SK-N-SH treated with all-trans-retinoic acid at 6 μM for 48 hours (cell line): ENCODE measurements around the gene HK2.
"Not testable (repeated sequence)": the region's sequence is repeated elsewhere in the genome, so short reads cannot be mapped to it uniquely, and the experiment has no call there.

Experiments used
- ATAC-seq: fragments of 200-7000 bp; cut with Tn5 transposase; 3 replicates; pipeline ENCODE4 v1.9.1; 2020; ENCODE audit warnings: mild to moderate bottlenecking, moderate library complexity
- ARNTL ChIP-seq: fragments of 450-650 bp; formaldehyde crosslinking; IDR thresholded peaks from 2 replicates; pipeline ENCODE4 v1.5.0; 2020; ENCODE audit warnings: low read depth, mild to moderate bottlenecking, moderate library complexity, borderline replicate concordance
- BACH2 ChIP-seq: fragments of 250-450 bp; sonication (Bioruptor Pico); IDR thresholded peaks from 2 replicates; pipeline ENCODE4 v1.9.0; 2021; ENCODE audit warnings: mild to moderate bottlenecking, borderline replicate concordance
- CSDC2 ChIP-seq: fragments of 250-450 bp; sonication (Bioruptor Pico); IDR thresholded peaks from 2 replicates; pipeline ENCODE4 v1.5.0; 2020; ENCODE audit warnings: mild to moderate bottlenecking, moderate library complexity
- ESRRG ChIP-seq: fragments of 250-450 bp; sonication (Bioruptor Pico); IDR thresholded peaks from 2 replicates; pipeline ENCODE4 v1.6.1; 2021; ENCODE audit warnings: mild to moderate bottlenecking
- GLIS3 ChIP-seq: fragments of 250-450 bp; sonication (Bioruptor Pico); IDR thresholded peaks from 2 replicates; pipeline ENCODE4 v1.5.0; 2020; ENCODE audit warnings: mild to moderate bottlenecking, moderate library complexity
- OSR1 ChIP-seq: fragments of 250-450 bp; sonication (Bioruptor Pico); IDR thresholded peaks from 2 replicates; pipeline ENCODE4 v1.8.0; 2022; ENCODE audit warnings: moderate library complexity, mild to moderate bottlenecking, inconsistent platforms
- PPARA ChIP-seq: fragments of 250-450 bp; sonication (Bioruptor Pico); IDR thresholded peaks from 2 replicates; pipeline ENCODE4 v1.5.0; 2020; ENCODE audit warnings: mild to moderate bottlenecking, borderline replicate concordance
- RARB ChIP-seq: fragments of 250-450 bp; sonication (Bioruptor Pico); IDR thresholded peaks from 2 replicates; pipeline ENCODE4 v1.8.0; 2021; ENCODE audit warnings: mild to moderate bottlenecking, moderate library complexity
- SNAI2 ChIP-seq: fragments of 250-450 bp; sonication (Bioruptor Pico); IDR thresholded peaks from 2 replicates; pipeline ENCODE4 v1.5.0; 2020; ENCODE audit warnings: mild to moderate bottlenecking, moderate library complexity
- TOX ChIP-seq: fragments of 250-450 bp; sonication (Bioruptor Pico); IDR thresholded peaks from 2 replicates; pipeline ENCODE4 v1.8.0; 2021; ENCODE audit warnings: mild to moderate bottlenecking, moderate library complexity, borderline replicate concordance
- TSHZ2 ChIP-seq: fragments of 250-450 bp; sonication (Bioruptor Pico); IDR thresholded peaks from 2 replicates; pipeline ENCODE4 v1.5.0; 2020; ENCODE audit warnings: mild to moderate bottlenecking, moderate library complexity
- ZC3H10 ChIP-seq: fragments of 250-450 bp; sonication (Bioruptor Pico); IDR thresholded peaks from 2 replicates; pipeline ENCODE4 v1.5.1; 2021; ENCODE audit warnings: mild to moderate bottlenecking, moderate library complexity
- ZFP3 ChIP-seq: fragments of 250-450 bp; sonication (Bioruptor Pico); IDR thresholded peaks from 2 replicates; pipeline ENCODE4 v1.5.0; 2020; ENCODE audit warnings: mild to moderate bottlenecking, moderate library complexity
- ZFP30 ChIP-seq: fragments of 450-650 bp; formaldehyde crosslinking; IDR thresholded peaks from 2 replicates; pipeline ENCODE4 v1.5.0; 2022; ENCODE audit warnings: mild to moderate bottlenecking, moderate library complexity
- ZNF565 ChIP-seq: fragments of 450-650 bp; formaldehyde crosslinking; conservative IDR thresholded peaks from 2 replicates; pipeline ENCODE4 v1.5.0; 2020; ENCODE audit warnings: low read depth, mild to moderate bottlenecking, moderate library complexity
- ZNF70 ChIP-seq: fragments of 450-650 bp; formaldehyde crosslinking; IDR thresholded peaks from 2 replicates; pipeline ENCODE4 v1.5.0; 2020; ENCODE audit warnings: mild to moderate bottlenecking, moderate library complexity
- ZNF8 ChIP-seq: fragments of 450-650 bp; formaldehyde crosslinking; IDR thresholded peaks from 2 replicates; pipeline ENCODE4 v1.5.0; 2020; ENCODE audit warnings: mild to moderate bottlenecking, moderate library complexity
- TF ChIP-seq, protein P1 (sequence below): fragments of 250-450 bp; sonication (Bioruptor Pico); IDR thresholded peaks from 2 replicates; pipeline ENCODE4 v1.8.0; 2020; ENCODE audit warnings: mild to moderate bottlenecking, moderate library complexity, borderline replicate concordance
- TF ChIP-seq, protein P2 (sequence below): fragments of 250-450 bp; sonication (Bioruptor Pico); IDR thresholded peaks from 2 replicates; pipeline ENCODE4 v1.5.1; 2020; ENCODE audit warnings: low read depth, mild to moderate bottlenecking, moderate library complexity
- TF ChIP-seq, protein P3 (sequence below): fragments of 250-450 bp; sonication (Bioruptor Pico); IDR thresholded peaks from 2 replicates; pipeline ENCODE4 v1.8.0; 2021; ENCODE audit warnings: low read depth, mild to moderate bottlenecking, moderate library complexity, borderline replicate concordance

HK2 gene

DNA sequence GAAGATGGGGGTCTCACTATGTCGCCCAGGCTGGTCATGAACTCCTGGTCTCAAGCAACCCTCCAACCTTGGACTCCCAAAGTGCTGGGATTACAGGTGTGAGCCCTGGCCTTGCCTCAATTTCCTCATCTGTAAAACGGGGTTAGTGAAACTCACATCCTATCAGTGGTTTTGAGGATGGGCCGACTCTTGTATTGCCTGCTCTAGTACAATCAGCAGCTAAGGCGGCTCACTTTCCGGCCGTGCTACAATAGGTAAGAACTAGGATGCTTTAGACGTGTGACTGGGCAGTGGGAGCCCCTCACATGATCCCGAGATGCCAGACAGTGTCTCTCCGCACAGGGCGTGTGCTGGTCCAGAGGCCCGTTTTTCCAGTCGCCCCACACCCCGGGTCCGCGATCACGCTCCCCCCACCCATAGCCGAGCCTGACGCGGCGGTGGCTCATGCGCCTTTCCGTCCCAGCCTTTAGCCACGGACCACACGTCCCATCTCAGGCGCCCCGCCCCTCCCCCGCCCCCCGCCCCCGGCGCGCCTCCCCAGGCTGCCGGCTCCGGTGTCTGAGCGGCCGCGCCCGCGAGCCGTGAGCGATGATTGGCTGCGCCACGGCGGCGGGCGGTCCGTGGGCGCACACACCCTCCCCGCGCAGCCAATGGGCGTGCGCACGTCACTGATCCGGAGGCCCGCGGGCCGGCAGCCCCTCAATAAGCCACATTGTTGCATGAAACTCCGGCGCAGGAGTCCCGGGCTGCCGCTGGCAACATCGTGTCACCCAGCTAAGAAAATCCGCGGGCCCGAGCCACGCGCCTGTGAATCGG lies at the start of gene HK2:
Gene HK2, plus strand, starts transcription at position 710 of the 816 bp plus-strand sequence. CDS start 454 bp downstream, outside the sequence.
- ATAC-seq, result peak; percentile 90

GRCh38 chr2:74789271-74789670 lies 44.7 kb upstream of the HK2 start:
- TF ChIP-seq ZNF70 (CRISPR knock-in tag) (no peak), PPARA (CRISPR knock-in tag) (no peak), ZFP30 (CRISPR knock-in tag) (no peak), SNAI2 (CRISPR knock-in tag) (no peak), CSDC2 (CRISPR knock-in tag) (no peak), ZNF565 (CRISPR knock-in tag) (no peak), ZFP3 (no peak), OSR1 (CRISPR knock-in tag) (no peak), ESRRG (CRISPR knock-in tag) (no peak), ARNTL (CRISPR knock-in tag) (no peak)
- ATAC-seq, result no peak

More for the DNA sequence above, at the start of gene HK2:
- TF ChIP-seq, protein P1, sequence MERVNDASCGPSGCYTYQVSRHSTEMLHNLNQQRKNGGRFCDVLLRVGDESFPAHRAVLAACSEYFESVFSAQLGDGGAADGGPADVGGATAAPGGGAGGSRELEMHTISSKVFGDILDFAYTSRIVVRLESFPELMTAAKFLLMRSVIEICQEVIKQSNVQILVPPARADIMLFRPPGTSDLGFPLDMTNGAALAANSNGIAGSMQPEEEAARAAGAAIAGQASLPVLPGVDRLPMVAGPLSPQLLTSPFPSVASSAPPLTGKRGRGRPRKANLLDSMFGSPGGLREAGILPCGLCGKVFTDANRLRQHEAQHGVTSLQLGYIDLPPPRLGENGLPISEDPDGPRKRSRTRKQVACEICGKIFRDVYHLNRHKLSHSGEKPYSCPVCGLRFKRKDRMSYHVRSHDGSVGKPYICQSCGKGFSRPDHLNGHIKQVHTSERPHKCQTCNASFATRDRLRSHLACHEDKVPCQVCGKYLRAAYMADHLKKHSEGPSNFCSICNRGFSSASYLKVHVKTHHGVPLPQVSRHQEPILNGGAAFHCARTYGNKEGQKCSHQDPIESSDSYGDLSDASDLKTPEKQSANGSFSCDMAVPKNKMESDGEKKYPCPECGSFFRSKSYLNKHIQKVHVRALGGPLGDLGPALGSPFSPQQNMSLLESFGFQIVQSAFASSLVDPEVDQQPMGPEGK, result no peak
- TF ChIP-seq OSR1 (CRISPR knock-in tag) (no peak), BACH2 (no peak), TOX (CRISPR knock-in tag) (no peak), RARB (CRISPR knock-in tag) (no peak)

DNA sequence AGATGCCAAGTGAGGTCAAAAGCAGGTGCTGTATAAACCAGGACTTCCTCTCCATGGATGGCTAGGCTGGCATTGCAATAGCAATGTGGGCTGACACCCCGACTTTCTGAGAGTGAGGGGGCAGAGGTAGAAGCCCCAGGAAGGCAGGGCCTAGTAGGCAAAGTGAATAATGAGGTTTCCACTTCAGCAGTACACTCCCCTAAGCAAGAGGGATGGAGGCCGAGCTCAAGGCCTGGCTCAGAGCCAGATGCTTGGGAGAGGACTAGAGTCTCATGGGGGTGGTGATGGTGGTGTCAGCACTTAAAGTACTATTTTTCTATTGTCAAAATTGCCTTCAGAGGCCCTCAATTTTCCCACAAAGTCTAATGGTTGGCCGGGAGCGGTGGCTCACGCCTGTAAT lies 41.6 kb upstream of the HK2 start:
- TF ChIP-seq PPARA (CRISPR knock-in tag), result no peak
- TF ChIP-seq SNAI2 (CRISPR knock-in tag), result no peak
- no peak for TF ChIP-seq ZC3H10
- TF ChIP-seq CSDC2 (CRISPR knock-in tag), result no peak
- no peak for TF ChIP-seq OSR1 (CRISPR knock-in tag)
- no peak for TF ChIP-seq ZNF8 (CRISPR knock-in tag)
- TF ChIP-seq ZFP3, result no peak
- no peak for TF ChIP-seq GLIS3 (CRISPR knock-in tag)
- no peak for TF ChIP-seq ESRRG (CRISPR knock-in tag)
- TF ChIP-seq TSHZ2 (CRISPR knock-in tag), result no peak
- no peak for TF ChIP-seq ZNF565 (CRISPR knock-in tag)
- TF ChIP-seq, protein P2, sequence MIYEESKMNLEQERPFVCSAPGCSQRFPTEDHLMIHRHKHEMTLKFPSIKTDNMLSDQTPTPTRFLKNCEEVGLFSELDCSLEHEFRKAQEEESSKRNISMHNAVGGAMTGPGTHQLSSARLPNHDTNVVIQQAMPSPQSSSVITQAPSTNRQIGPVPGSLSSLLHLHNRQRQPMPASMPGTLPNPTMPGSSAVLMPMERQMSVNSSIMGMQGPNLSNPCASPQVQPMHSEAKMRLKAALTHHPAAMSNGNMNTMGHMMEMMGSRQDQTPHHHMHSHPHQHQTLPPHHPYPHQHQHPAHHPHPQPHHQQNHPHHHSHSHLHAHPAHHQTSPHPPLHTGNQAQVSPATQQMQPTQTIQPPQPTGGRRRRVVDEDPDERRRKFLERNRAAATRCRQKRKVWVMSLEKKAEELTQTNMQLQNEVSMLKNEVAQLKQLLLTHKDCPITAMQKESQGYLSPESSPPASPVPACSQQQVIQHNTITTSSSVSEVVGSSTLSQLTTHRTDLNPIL (CRISPR knock-in tag), result no peak
- TF ChIP-seq, protein P3, sequence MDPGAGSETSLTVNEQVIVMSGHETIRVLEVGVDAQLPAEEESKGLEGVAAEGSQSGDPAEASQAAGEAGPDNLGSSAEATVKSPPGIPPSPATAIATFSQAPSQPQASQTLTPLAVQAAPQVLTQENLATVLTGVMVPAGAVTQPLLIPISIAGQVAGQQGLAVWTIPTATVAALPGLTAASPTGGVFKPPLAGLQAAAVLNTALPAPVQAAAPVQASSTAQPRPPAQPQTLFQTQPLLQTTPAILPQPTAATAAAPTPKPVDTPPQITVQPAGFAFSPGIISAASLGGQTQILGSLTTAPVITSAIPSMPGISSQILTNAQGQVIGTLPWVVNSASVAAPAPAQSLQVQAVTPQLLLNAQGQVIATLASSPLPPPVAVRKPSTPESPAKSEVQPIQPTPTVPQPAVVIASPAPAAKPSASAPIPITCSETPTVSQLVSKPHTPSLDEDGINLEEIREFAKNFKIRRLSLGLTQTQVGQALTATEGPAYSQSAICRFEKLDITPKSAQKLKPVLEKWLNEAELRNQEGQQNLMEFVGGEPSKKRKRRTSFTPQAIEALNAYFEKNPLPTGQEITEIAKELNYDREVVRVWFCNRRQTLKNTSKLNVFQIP (CRISPR knock-in tag), result no peak
- ATAC-seq, result no peak

- ATAC-seq, result not testable (repeated sequence)
Measured at GRCh38 chr2:74794878-74795277, 39.0 kb upstream of the HK2 start.
